HG03354 (cell line): ENCODE measurements around the gene STUB1.

Experiments
- ATAC-seq: cut with Tn5 transposase; IDR thresholded peaks from one replicate; pipeline ENCODE4 v1.9.1; 2021; ENCODE audit warnings: mild to moderate bottlenecking; ENCODE audit not compliant: unreplicated experiment, poor library complexity, severe bottlenecking

The STUB1 gene

GRCh38 chr16:642189-643049 lies 37.8 kb upstream of the STUB1 start:
- ATAC-seq: peak; percentile 41

- ATAC-seq: no peak
Measured at GRCh38 chr16:643050-643368, 37.2 kb upstream of the STUB1 start.

GRCh38 chr16:644556-644955 lies 35.7 kb upstream of the STUB1 start:
- no peak for ATAC-seq

GRCh38 chr16:645852-646678 lies 34.1 kb upstream of the STUB1 start:
- no peak for ATAC-seq

GRCh38 chr16:646679-647172 lies 33.5 kb upstream of the STUB1 start:
- no peak for ATAC-seq

- no peak for ATAC-seq
Measured at GRCh38 chr16:647173-647902, 32.9 kb upstream of the STUB1 start.

- no peak for ATAC-seq
Measured at GRCh38 chr16:648071-648780, 32.0 kb upstream of the STUB1 start.

- ATAC-seq: peak; percentile 79
Measured at GRCh38 chr16:648781-649589, 31.2 kb upstream of the STUB1 start, which contains the start of gene WDR90. WDR90 (plus strand) TSS chr16:649365; CDS start chr16:649417, 52 bp downstream.

GRCh38 chr16:649631-650030 lies 30.6 kb upstream of the STUB1 start:
- ATAC-seq: peak; percentile 13

- ATAC-seq: no peak
Measured at GRCh38 chr16:651844-652243, 28.4 kb upstream of the STUB1 start.

- ATAC-seq: no peak
Measured at GRCh38 chr16:652454-653305, 27.5 kb upstream of the STUB1 start.

- ATAC-seq: no peak
Measured at GRCh38 chr16:654034-654433, 26.2 kb upstream of the STUB1 start.

GRCh38 chr16:657487-657886 lies 22.7 kb upstream of the STUB1 start:
- ATAC-seq: no peak

- no peak for ATAC-seq
Measured at GRCh38 chr16:658679-659571, 21.3 kb upstream of the STUB1 start.

GRCh38 chr16:659618-660017 lies 20.6 kb upstream of the STUB1 start:
- no peak for ATAC-seq

- peak; percentile 2 for ATAC-seq
Measured at GRCh38 chr16:660132-660458, 20.1 kb upstream of the STUB1 start.
